DND-41 (cell line): ENCODE data around the gene SPOCK2.
A peak's percentile ranks its signal among the peaks of the same experiment; 100 is the strongest.

Source experiments
- ATAC-seq: fragments of 200-7000 bp; cut with Tn5 transposase; 3 replicates; pipeline ENCODE4 v1.9.1; 2021; ENCODE audit warnings: low read depth; ENCODE audit not compliant: insufficient read depth
- DNase-seq: peaks from one replicate; pipeline ENCODE4 v3.0.0-alpha.2; 2020
- H2AFZ ChIP-seq: 2 replicates; pipeline ENCODE4 v1.6.0; 2012; ENCODE audit warnings: low read depth, low read length
- H3K27ac ChIP-seq: 2 replicates; pipeline ENCODE4 v1.5.1; 2012; ENCODE audit warnings: low read length, inconsistent platforms
- H3K27me3 ChIP-seq: fragments of 200-600 bp; sonication (generic); 2 replicates; pipeline ENCODE4 v1.6.0; 2012; ENCODE audit warnings: low read length, mild to moderate bottlenecking, inconsistent platforms; ENCODE audit not compliant: insufficient read depth, poor library complexity
- H3K36me3 ChIP-seq: 2 replicates; pipeline ENCODE4 v1.5.1; 2012; ENCODE audit warnings: low read length, inconsistent platforms; ENCODE audit not compliant: insufficient read depth
- H3K4me1 ChIP-seq: 2 replicates; pipeline ENCODE4 v1.5.1; 2012; ENCODE audit warnings: mild to moderate bottlenecking, low read length; ENCODE audit not compliant: insufficient read depth
- H3K4me2 ChIP-seq: 2 replicates; pipeline ENCODE4 v1.6.0; 2012; ENCODE audit warnings: mild to moderate bottlenecking, moderate library complexity, low read length, inconsistent platforms; ENCODE audit not compliant: insufficient read depth
- H3K4me3 ChIP-seq, 2 experiments: fragments of 200-600 bp in 1 of 2; shearing (Covaris generic) in 1 of 2; 2 replicates each; pipeline ENCODE4 v1.5.1; 2012 to 2016; ENCODE audit warnings: inconsistent platforms in 2 of 2, low read length in 2 of 2, mild to moderate bottlenecking in 2 of 2, low read depth in 1 of 2, moderate library complexity in 1 of 2
- H3K79me2 ChIP-seq: 2 replicates; pipeline ENCODE4 v1.6.0; 2012; ENCODE audit warnings: low read length, inconsistent platforms; ENCODE audit not compliant: insufficient read depth
- H3K9ac ChIP-seq: 2 replicates; pipeline ENCODE4 v1.6.0; 2012; ENCODE audit warnings: low read depth, mild to moderate bottlenecking, inconsistent platforms, low read length, moderate library complexity
- H3K9me3 ChIP-seq: 2 replicates; pipeline ENCODE4 v1.5.1; 2012; ENCODE audit warnings: low read length, moderate library complexity, mild to moderate bottlenecking, inconsistent platforms; ENCODE audit not compliant: insufficient read depth, severe bottlenecking
- H4K20me1 ChIP-seq: 2 replicates; pipeline ENCODE4 v1.6.0; 2012; ENCODE audit warnings: low read length; ENCODE audit not compliant: insufficient read depth
- EZH2 ChIP-seq: IDR thresholded peaks from 3 replicates; pipeline ENCODE4 v1.6.1; 2012; ENCODE audit warnings: borderline replicate concordance, low read depth, mild to moderate bottlenecking, moderate library complexity, low read length, inconsistent platforms; ENCODE audit not compliant: severe bottlenecking
- TF ChIP-seq, protein P1 (sequence below): IDR thresholded peaks from 2 replicates; pipeline ENCODE4 v1.5.1; 2012; ENCODE audit warnings: borderline replicate concordance, low read length, moderate library complexity, mild to moderate bottlenecking; ENCODE audit not compliant: poor library complexity, severe bottlenecking; ENCODE audit errors: extremely low read depth

SPOCK2 gene

DNA sequence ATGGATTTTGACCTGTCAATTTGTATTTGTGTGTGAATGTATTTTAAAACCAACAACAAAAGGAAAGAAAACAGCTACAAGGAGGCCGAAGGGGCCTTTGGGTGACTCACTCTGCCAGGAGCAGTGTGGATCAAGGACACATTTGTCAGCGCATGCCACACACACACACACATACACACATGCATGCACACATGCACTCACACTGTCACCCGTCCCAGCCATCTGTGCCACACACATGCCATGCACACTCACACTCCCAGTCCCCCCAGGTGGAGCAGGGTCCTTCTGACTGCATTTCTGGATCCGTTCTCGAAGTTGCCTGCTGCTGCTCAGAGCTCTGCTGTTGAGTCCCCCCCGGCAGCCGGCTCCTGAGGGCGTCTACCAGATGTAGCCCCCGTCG, 26.0 kb downstream of the SPOCK2 start:
- Histone ChIP-seq H3K36me3 (no peaks in the 10 kb centered on the region), H3K4me3 (no peak overlapping the region), H3K9ac (no peak overlapping the region), H3K27me3 (no peaks in the 10 kb centered on the region), H4K20me1 (no peaks in the 10 kb centered on the region), H3K9me3 (no peaks in the 10 kb centered on the region), H2AFZ (no peak overlapping the region), H3K4me2 (no peak overlapping the region), H3K4me1 (no peaks in the 10 kb centered on the region), H3K27ac (no peak overlapping the region), H3K79me2 (no peaks in the 10 kb centered on the region)
- DNase-seq (no peak), ATAC-seq (no peak)
- TF ChIP-seq EZH2: no peak
- TF ChIP-seq, protein P1, sequence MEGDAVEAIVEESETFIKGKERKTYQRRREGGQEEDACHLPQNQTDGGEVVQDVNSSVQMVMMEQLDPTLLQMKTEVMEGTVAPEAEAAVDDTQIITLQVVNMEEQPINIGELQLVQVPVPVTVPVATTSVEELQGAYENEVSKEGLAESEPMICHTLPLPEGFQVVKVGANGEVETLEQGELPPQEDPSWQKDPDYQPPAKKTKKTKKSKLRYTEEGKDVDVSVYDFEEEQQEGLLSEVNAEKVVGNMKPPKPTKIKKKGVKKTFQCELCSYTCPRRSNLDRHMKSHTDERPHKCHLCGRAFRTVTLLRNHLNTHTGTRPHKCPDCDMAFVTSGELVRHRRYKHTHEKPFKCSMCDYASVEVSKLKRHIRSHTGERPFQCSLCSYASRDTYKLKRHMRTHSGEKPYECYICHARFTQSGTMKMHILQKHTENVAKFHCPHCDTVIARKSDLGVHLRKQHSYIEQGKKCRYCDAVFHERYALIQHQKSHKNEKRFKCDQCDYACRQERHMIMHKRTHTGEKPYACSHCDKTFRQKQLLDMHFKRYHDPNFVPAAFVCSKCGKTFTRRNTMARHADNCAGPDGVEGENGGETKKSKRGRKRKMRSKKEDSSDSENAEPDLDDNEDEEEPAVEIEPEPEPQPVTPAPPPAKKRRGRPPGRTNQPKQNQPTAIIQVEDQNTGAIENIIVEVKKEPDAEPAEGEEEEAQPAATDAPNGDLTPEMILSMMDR: no peak

DNA sequence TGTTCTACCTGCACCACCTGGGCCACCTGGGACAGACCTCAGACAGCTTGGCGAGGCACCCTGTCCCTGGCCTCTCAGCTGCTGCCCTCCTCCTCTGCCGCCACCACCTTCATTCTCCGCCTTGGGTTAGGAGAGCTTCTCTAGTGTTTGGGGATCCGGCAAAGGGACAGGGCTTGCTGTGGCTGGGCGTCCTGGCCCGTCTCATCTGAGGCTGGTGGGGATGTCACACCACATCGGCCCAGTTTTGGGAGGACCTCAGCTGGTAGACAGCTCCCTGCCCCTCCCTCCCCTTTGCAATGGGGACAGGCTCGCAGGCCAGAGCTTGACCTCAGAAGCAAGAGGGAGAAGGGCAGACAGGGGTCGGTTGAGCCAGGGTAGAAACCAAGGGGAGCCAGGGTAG, 26.4 kb downstream of the SPOCK2 start:
- DNase-seq: no peak
- Histone ChIP-seq H3K9ac (no peak overlapping the region), H3K4me3 (no peak overlapping the region), H3K27me3 (no peaks in the 10 kb centered on the region), H3K9me3 (no peaks in the 10 kb centered on the region), H3K79me2 (no peaks in the 10 kb centered on the region), H2AFZ (no peak overlapping the region), H3K27ac (no peak overlapping the region), H3K36me3 (no peaks in the 10 kb centered on the region), H4K20me1 (no peaks in the 10 kb centered on the region), H3K4me1 (no peaks in the 10 kb centered on the region), H3K4me2 (no peak overlapping the region)
- TF ChIP-seq EZH2: no peak
- TF ChIP-seq, protein P1: no peak
- ATAC-seq: no peak

DNA sequence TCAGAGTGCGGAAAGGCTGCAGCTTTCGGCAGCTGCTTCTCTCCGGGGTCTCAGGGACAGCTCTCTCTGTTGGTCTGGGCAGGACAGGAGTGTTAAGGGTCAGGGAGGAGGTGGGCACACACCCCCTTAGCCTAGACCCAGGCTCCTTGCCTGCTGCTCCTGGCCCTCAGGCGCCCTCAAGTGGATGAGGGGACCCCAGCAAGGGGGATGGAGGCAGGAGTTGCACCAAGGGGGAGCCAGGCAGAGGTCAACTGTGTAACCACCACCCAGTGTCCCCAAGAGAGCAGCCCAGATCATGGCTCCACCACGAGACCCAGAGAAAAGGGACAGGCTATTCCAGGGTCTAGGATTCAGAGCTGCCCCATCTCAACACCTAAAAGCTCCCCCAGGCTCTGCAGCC, 26.9 kb downstream of the SPOCK2 start:
- H3K4me2 ChIP-seq: no peak overlapping the region
- H3K79me2 ChIP-seq: no peaks in the 10 kb centered on the region
- no peak overlapping the region for H2AFZ ChIP-seq
- no peak overlapping the region for H3K4me3 ChIP-seq
- H3K27ac ChIP-seq: no peak overlapping the region
- no peaks in the 10 kb centered on the region for H3K27me3 ChIP-seq
- TF ChIP-seq, protein P1: peak; percentile 54
- TF ChIP-seq EZH2: no peak
- H3K9me3 ChIP-seq: no peaks in the 10 kb centered on the region
- no peaks in the 10 kb centered on the region for H3K36me3 ChIP-seq
- H3K4me1 ChIP-seq: no peaks in the 10 kb centered on the region
- DNase-seq (peak; percentile 18), ATAC-seq (peak; percentile 38; the same call in 1 of the 3 replicates)
- no peak overlapping the region for H3K9ac ChIP-seq
- no peaks in the 10 kb centered on the region for H4K20me1 ChIP-seq
